HG03103 (cell line): ENCODE measurements around the gene LCA5L.
"Not testable (repeated sequence)": the region's sequence is repeated elsewhere in the genome, so short reads cannot be mapped to it uniquely, and the experiment has no call there.

Experiments
- ATAC-seq: cut with Tn5 transposase; IDR thresholded peaks from one replicate; pipeline ENCODE4 v1.9.1; 2021; ENCODE audit warnings: low read depth; ENCODE audit not compliant: unreplicated experiment

Gene LCA5L

GRCh38 chr21:39388811-39389155, 56.8 kb downstream of the LCA5L start:
- peak; percentile 22 for ATAC-seq

- ATAC-seq = peak; percentile 78
Measured at GRCh38 chr21:39388038-39388810, 57.4 kb downstream of the LCA5L start.

GRCh38 chr21:39387461-39388037, 58.0 kb downstream of the LCA5L start:
- peak; percentile 42 for ATAC-seq

- ATAC-seq = no peak
Measured at GRCh38 chr21:39386899-39387298, 58.7 kb downstream of the LCA5L start.

GRCh38 chr21:39386194-39386593, 59.4 kb downstream of the LCA5L start:
- ATAC-seq = no peak

GRCh38 chr21:39385299-39386145, 60.1 kb downstream of the LCA5L start:
- ATAC-seq = no peak

- ATAC-seq = no peak
Measured at GRCh38 chr21:39384674-39385298, 60.8 kb downstream of the LCA5L start.

GRCh38 chr21:39382096-39382495, 63.5 kb downstream of the LCA5L start:
- not testable (repeated sequence) for ATAC-seq

GRCh38 chr21:39381009-39381408, 64.6 kb downstream of the LCA5L start:
- ATAC-seq = no peak

GRCh38 chr21:39379986-39380891, 65.3 kb downstream of the LCA5L start:
- ATAC-seq = peak; percentile 96

GRCh38 chr21:39377444-39378050, 68.0 kb downstream of the LCA5L start:
- ATAC-seq = no peak

GRCh38 chr21:39375446-39375845, 70.1 kb downstream of the LCA5L start:
- ATAC-seq = no peak

- ATAC-seq = no peak
Measured at GRCh38 chr21:39374046-39374445, 71.5 kb downstream of the LCA5L start.

- ATAC-seq = peak; percentile 77
Measured at GRCh38 chr21:39373634-39374033, 71.9 kb downstream of the LCA5L start.

- not testable (repeated sequence) for ATAC-seq
Measured at GRCh38 chr21:39369896-39370288, 75.7 kb downstream of the LCA5L start.

GRCh38 chr21:39367783-39368182, 77.8 kb downstream of the LCA5L start:
- no peak for ATAC-seq

GRCh38 chr21:39366563-39366962, 79.0 kb downstream of the LCA5L start:
- ATAC-seq = no peak

- ATAC-seq = no peak
Measured at GRCh38 chr21:39364949-39365348, 80.6 kb downstream of the LCA5L start.
